ENCODE results near the gene CFAP45. TPM values are rescaled to one million over a fixed set of nuclear protein-coding genes. Genes with fewer than 3 reads are reported as not detected.
A peak's percentile ranks its signal among the peaks of the same experiment; 100 is the strongest.

CFAP45 gene
- total and polyA plus RNA-seq, 9 of the 15 experiments (the other 6 are each of a cell fraction or from before 2014, with no cell fraction given) = 0.65 to 2.4 (median 1.5) TPM

DNA sequence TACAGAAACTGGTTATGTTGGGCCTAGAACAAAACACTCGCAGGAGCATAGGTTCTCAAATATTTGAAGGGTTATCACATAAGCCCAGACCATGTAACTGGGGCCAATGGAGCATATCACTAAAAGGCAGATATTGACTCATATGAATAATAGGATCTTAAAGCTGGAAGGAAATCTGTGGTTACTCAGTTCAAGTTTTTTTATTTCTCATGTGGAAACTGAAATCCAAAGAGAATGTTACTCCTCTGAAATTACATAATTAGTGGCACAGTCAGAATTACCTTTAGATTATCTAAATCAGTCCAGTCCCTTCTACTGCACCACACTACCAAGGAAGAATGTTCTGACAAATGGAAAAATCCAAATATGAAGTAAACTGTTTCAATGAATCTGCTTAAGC is 61.2 kb downstream of the CFAP45 start (continued):
- peak; percentile 54 for TF ChIP-seq CBFA2T2 (conservative IDR thresholded peaks at IDR 0.05)
- no peak for TF ChIP-seq ZNF282 (CRISPR knock-in tag; IDR thresholded peaks at IDR 0.05)
- TF ChIP-seq MYNN (IDR thresholded peaks at IDR 0.05) = no peak
- TF ChIP-seq MYNN (CRISPR knock-in tag; IDR thresholded peaks at IDR 0.05) = no peak
- TF ChIP-seq NCOR1 (IDR thresholded peaks at IDR 0.05) = peak; percentile 20; the same call in 1 of the 2 replicates
- TF ChIP-seq POU5F1 (IDR thresholded peaks at IDR 0.05; ENCODE audit: borderline replicate concordance, low read depth, low read length, partially characterized antibody) = no peak
- TF ChIP-seq TBL1XR1 (IDR thresholded peaks at IDR 0.05; ENCODE audit: low read length in 2 of 2) = no peak

DNA sequence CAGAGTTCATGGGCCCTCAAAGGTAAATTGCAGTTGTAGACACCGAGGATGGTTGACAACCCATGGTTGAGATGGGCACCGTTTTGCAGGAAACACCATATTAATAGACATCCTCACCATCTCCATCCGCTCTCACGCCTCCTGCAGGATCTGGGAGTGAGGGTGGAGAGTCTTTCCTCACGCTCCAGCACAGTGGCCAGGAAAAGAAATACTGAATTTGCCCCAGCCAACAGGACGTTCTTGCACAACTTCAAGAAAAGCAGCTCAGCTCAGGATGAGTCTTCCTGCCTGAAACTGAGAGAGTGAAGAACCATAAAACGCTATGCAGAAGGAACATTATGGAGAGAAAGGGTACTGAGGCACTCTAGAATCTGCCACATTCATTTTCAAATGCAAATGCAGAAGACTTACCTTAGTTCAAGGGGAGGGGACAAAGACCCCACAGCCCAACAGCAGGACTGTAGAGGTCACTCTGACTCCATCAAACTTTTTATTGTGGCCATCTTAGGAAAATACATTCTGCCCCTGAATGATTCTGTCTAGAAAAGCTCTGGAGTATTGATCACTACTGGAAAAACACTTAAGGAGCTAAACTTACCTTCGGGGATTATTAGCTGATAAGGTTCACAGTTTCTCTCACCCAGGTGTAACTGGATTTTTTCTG is 64.0 kb downstream of the CFAP45 start:
- in situ Hi-C loops (cut with MboI) = no loop called here
- Histone ChIP-seq H3K36me3 (ENCODE audit: control insufficient read depth, insufficient read depth, low read length) (no peaks in the 10 kb centered on the region), H3K27me3 (ENCODE audit: control insufficient read depth in 2 of 2, insufficient read depth in 2 of 2, low read length in 2 of 2) (peaks cover 7 to 32% of the 10 kb centered on the region in 2 experiments), H3K4me2 (ENCODE audit: insufficient read depth, low read length) (no peak overlapping the region), H3K27ac (ENCODE audit: extremely low read depth, low read depth, low read length) (no peak overlapping the region), H3K9me1 (ENCODE audit: control insufficient read depth, insufficient read depth, low read length) (no peaks in the 10 kb centered on the region), H3K4me1 (replicated peaks in 1 of 2; ENCODE audit: control insufficient read depth in 2 of 2, insufficient read depth in 2 of 2, low read length in 2 of 2) (peaks cover 0 to 3% of the 10 kb centered on the region in 2 experiments; a peak in 1 of 5 replicates), H2AFZ (ENCODE audit: low read depth, low read length) (no peak overlapping the region), H3K9me3 (replicated peaks; ENCODE audit: control insufficient read depth, insufficient read depth, low read depth, low read length) (no peaks in the 10 kb centered on the region), H3K4me3 (no peak overlapping the region), H3K79me2 (ENCODE audit: control insufficient read depth, insufficient read depth, low read length) (no peaks in the 10 kb centered on the region), H3K9ac (ENCODE audit: insufficient read depth in 1 of 2, low read depth in 2 of 2, low read length in 2 of 2) (no peak overlapping the region), H4K20me1 (replicated peaks; ENCODE audit: control insufficient read depth, insufficient read depth, low read length) (no peaks in the 10 kb centered on the region)
- ChIA-PET POLR2A (interaction anchor here (0.7 kb wide), 1 partner anchor 1717 kb away, joined by 3 read pairs; no protein-coding TSS in a partner anchor), CTCF (ENCODE audit: low intra/inter-chr PET ratio) (interaction anchor here (0.7 to 2.7 kb wide), 2 partner anchors 54 to 56 kb away, joined by 4 to 14 read pairs; no protein-coding TSS in a partner anchor)
- DNase-seq (ENCODE audit: extremely low read depth in 1 of 4, low spot score in 3 of 4) (peak in 2 of 4 experiments; percentile 16 to 26), FAIRE-seq (peak; percentile 68), ATAC-seq (peak; percentile 52; the same call in 2 of the 3 replicates)
- 0% methylated on average over 8 of the region's 8 CpGs for WGBS (ENCODE audit: insufficient coverage, low coverage, missing lambda C conversion rate)
- BruUV-seq (replicated peaks) = no TSS peak
- intact Hi-C loops (cut with micrococcal nuclease) = loop anchor here (2.0 to 10.0 kb wide), 3 partner anchors 55 to 171 kb away; partner anchors contain the start of gene TAGLN2
- no peak for TF ChIP-seq ARID2 (IDR thresholded peaks at IDR 0.05)
- peak; percentile 48 to 66 for TF ChIP-seq RAD21 (CRISPR knock-in tag; conservative IDR thresholded peaks at IDR 0.05 in 1 of 2, IDR thresholded peaks at IDR 0.05 in 1 of 2)
- TF ChIP-seq SMC3 (conservative IDR thresholded peaks at IDR 0.05; ENCODE audit: insufficient read depth, low read depth, low read length) = 0 out of 2 replicates have a peak, but pooled peaks have one; percentile 22
- no peak for TF ChIP-seq ZNF311 (CRISPR knock-in tag; IDR thresholded peaks at IDR 0.05)
- no peak for TF ChIP-seq SMARCC2 (IDR thresholded peaks at IDR 0.05; ENCODE audit: low read depth)
- TF ChIP-seq, protein P1, sequence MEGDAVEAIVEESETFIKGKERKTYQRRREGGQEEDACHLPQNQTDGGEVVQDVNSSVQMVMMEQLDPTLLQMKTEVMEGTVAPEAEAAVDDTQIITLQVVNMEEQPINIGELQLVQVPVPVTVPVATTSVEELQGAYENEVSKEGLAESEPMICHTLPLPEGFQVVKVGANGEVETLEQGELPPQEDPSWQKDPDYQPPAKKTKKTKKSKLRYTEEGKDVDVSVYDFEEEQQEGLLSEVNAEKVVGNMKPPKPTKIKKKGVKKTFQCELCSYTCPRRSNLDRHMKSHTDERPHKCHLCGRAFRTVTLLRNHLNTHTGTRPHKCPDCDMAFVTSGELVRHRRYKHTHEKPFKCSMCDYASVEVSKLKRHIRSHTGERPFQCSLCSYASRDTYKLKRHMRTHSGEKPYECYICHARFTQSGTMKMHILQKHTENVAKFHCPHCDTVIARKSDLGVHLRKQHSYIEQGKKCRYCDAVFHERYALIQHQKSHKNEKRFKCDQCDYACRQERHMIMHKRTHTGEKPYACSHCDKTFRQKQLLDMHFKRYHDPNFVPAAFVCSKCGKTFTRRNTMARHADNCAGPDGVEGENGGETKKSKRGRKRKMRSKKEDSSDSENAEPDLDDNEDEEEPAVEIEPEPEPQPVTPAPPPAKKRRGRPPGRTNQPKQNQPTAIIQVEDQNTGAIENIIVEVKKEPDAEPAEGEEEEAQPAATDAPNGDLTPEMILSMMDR (IDR thresholded peaks at IDR 0.05 in 2 of 3, conservative IDR thresholded peaks at IDR 0.05 in 1 of 3; ENCODE audit: insufficient read depth in 2 of 3, low read depth in 1 of 3, low read length in 3 of 3) = peak; percentile 30 to 59 (median 48); a peak in 5 of 6 replicates
- TF ChIP-seq NR4A1 (CRISPR knock-in tag; IDR thresholded peaks at IDR 0.05) = no peak
- TF ChIP-seq NR4A1 (tag; IDR thresholded peaks at IDR 0.05) = no peak

Data from K562 (cell line).